A549 (cell line): Measurements from ENCODE around the gene RYR1. TPM values are rescaled to one million over a fixed set of nuclear protein-coding genes. Genes with fewer than 3 reads are reported as not detected.
A peak's percentile ranks its signal among the peaks of the same experiment; 100 is the strongest.

ENCODE experiments used
- ATAC-seq, 2 experiments: fragments of 200-7000 bp in 1 of 2; fragments of >200 bp in 1 of 2; cut with Nextera tagmentation in 1 of 2; cut with Tn5 transposase in 1 of 2; 3 replicates each; pipeline versions ENCODE4 v1.8.0 to v1.9.1; 2018 to 2020; ENCODE audit warnings: mild to moderate bottlenecking in 1 of 2, moderate library complexity in 1 of 2
- CTCF ChIA-PET: fragments of 300-600 bp; sonication (Branson Sonifier 250); formaldehyde crosslinking; extraction: SDS; loops from one replicate; lab custom pipeline; 2021; ENCODE audit warnings: antibody characterized with exemption, inconsistent platforms; lab: Yijun Ruan, JAX
- POLR2A ChIA-PET: fragments of 350-600 bp; formaldehyde crosslinking; extraction: SDS; loops from one replicate; lab custom pipeline; 2021; ENCODE audit warnings: antibody characterized with exemption, inconsistent platforms; lab: Yijun Ruan, JAX
- DNase-seq, 2 experiments: peaks; one replicate each; pipeline versions ENCODE4 v3.0.0 to v3.0.0-alpha.2; 2011 to 2016; ENCODE audit warnings: low read depth in 1 of 2, low spot score in 1 of 2
- FAIRE-seq: peaks from 2 replicates; lab custom pipeline; 2011; peaks lifted over from hg19 to GRCh38; lab: Jason Lieb, UNC
- H3K27ac ChIP-seq, 2 experiments: fragments of >200 bp; sonication (Bioruptor Twin); formaldehyde crosslinking; 3 replicates each; pipeline ENCODE4 v1.5.1; 2016 to 2017
- H3K4me1 ChIP-seq: fragments of >200 bp; sonication (Bioruptor Twin); formaldehyde crosslinking; 3 replicates; pipeline ENCODE4 v1.6.1; 2016
- H3K4me2 ChIP-seq: fragments of >200 bp; sonication (Bioruptor Twin); formaldehyde crosslinking; 3 replicates; pipeline ENCODE4 v1.6.1; 2016
- H3K4me3 ChIP-seq: fragments of >200 bp; sonication (Bioruptor Twin); formaldehyde crosslinking; 3 replicates; pipeline ENCODE4 v1.5.1; 2016
- H3K9me3 ChIP-seq: fragments of >200 bp; sonication (Bioruptor Twin); formaldehyde crosslinking; 3 replicates; pipeline ENCODE4 v1.6.1; 2016
- CBX2 ChIP-seq: fragments of 200-600 bp; sonication (generic); IDR thresholded peaks from 2 replicates; pipeline ENCODE4 v1.6.1; 2016; ENCODE audit warnings: low read depth, mild to moderate bottlenecking, borderline replicate concordance
- CTCF ChIP-seq: fragments of >200 bp; sonication (Bioruptor Twin); formaldehyde crosslinking; IDR thresholded peaks from 3 replicates; pipeline ENCODE4 v1.5.1; 2016
- E2F6 ChIP-seq: IDR thresholded peaks from 2 replicates; pipeline ENCODE4 v1.6.1; 2012; ENCODE audit warnings: low read depth, borderline replicate concordance
- ELK1 ChIP-seq: fragments of 150-350 bp; IDR thresholded peaks from 2 replicates; pipeline ENCODE4 v1.6.1; 2014; ENCODE audit warnings: low read depth, mild to moderate bottlenecking, low read length
- EP300 ChIP-seq, 2 experiments: fragments of >200 bp; sonication (Bioruptor Twin); formaldehyde crosslinking; IDR thresholded peaks; 2 replicates in 1 of 2; 3 replicates in 1 of 2; pipeline ENCODE4 v1.6.1; 2016 to 2017
- ESRRA ChIP-seq: fragments of 150-350 bp; IDR thresholded peaks from 2 replicates; pipeline ENCODE4 v1.6.1; 2014; ENCODE audit warnings: mild to moderate bottlenecking, low read length, borderline replicate concordance
- FOSB ChIP-seq: fragments of 250-450 bp; sonication (Bioruptor Pico); IDR thresholded peaks from 2 replicates; pipeline ENCODE4 v1.5.0; 2020; ENCODE audit warnings: mild to moderate bottlenecking, moderate library complexity
- FOSL2 ChIP-seq, 2 experiments: fragments of 450-650 bp in 1 of 2; fragments of >200 bp in 1 of 2; sonication (Bioruptor Twin) in 1 of 2; formaldehyde crosslinking; IDR thresholded peaks; 2 replicates each; pipeline versions ENCODE4 v1.5.0 to v1.6.1; 2016 to 2020; ENCODE audit warnings: mild to moderate bottlenecking in 1 of 2, moderate library complexity in 1 of 2
- FOXS1 ChIP-seq: fragments of 250-450 bp; sonication (Bioruptor Pico); IDR thresholded peaks from 2 replicates; pipeline ENCODE4 v1.5.0; 2020; ENCODE audit warnings: mild to moderate bottlenecking, moderate library complexity
- GATA3 ChIP-seq: IDR thresholded peaks from 2 replicates; pipeline ENCODE4 v1.6.1; 2012; ENCODE audit warnings: borderline replicate concordance
- HDAC2 ChIP-seq: fragments of 200-600 bp; sonication (generic); IDR thresholded peaks from 2 replicates; pipeline ENCODE4 v1.6.1; 2016
- HES2 ChIP-seq: fragments of >200 bp; sonication (Bioruptor Twin); formaldehyde crosslinking; IDR thresholded peaks from 2 replicates; pipeline ENCODE4 v1.6.1; 2016
- HEYL ChIP-seq: fragments of 250-450 bp; sonication (Bioruptor Pico); IDR thresholded peaks from 2 replicates; pipeline ENCODE4 v1.8.0; 2021; ENCODE audit warnings: mild to moderate bottlenecking, moderate library complexity
- HOXB5 ChIP-seq: fragments of 250-450 bp; sonication (Bioruptor Pico); IDR thresholded peaks from 2 replicates; pipeline ENCODE4 v1.5.0; 2020; ENCODE audit warnings: mild to moderate bottlenecking, moderate library complexity
- KDM5A ChIP-seq: fragments of 200-600 bp; sonication (generic); IDR thresholded peaks from 2 replicates; pipeline ENCODE4 v1.6.1; 2016; ENCODE audit warnings: antibody characterized with exemption, mild to moderate bottlenecking
- MAX ChIP-seq: IDR thresholded peaks from 2 replicates; pipeline ENCODE4 v1.6.1; 2012
- POLR2A ChIP-seq: IDR thresholded peaks from 2 replicates; pipeline ENCODE4 v1.6.1; 2012; ENCODE audit warnings: mild to moderate bottlenecking, low read length
- RAD21 ChIP-seq, 2 experiments: fragments of >200 bp in 1 of 2; sonication (Bioruptor Twin) in 1 of 2; formaldehyde crosslinking in 1 of 2; IDR thresholded peaks in 1 of 2; conservative IDR thresholded peaks in 1 of 2; 2 replicates in 1 of 2; 3 replicates in 1 of 2; pipeline ENCODE4 v1.6.1; 2012 to 2018; ENCODE audit warnings: inconsistent platforms in 1 of 2
- TFCP2L1 ChIP-seq: fragments of 250-450 bp; sonication (Bioruptor Pico); IDR thresholded peaks from 2 replicates; pipeline ENCODE4 v1.5.0; 2021; ENCODE audit warnings: mild to moderate bottlenecking
- USF2 ChIP-seq: fragments of 450-650 bp; IDR thresholded peaks from 2 replicates; pipeline ENCODE4 v1.6.1; 2014; ENCODE audit warnings: antibody characterized with exemption
- ZNF302 ChIP-seq: fragments of 250-450 bp; sonication (Bioruptor Pico); IDR thresholded peaks from 2 replicates; pipeline ENCODE4 v1.9.0; 2021; ENCODE audit warnings: inconsistent platforms, mild to moderate bottlenecking, moderate library complexity
- WGBS: methylation state at CpG from one replicate; pipeline ENCODE4 v1.1.6; 2017; ENCODE audit errors: missing lambda C conversion rate; 5-methylcytosine and 5-hydroxymethylcytosine counted together
- polyA plus RNA-seq, 4 experiments: library from polyadenylated mRNA; depleted of rRNA in 3 of 4; stranded (reverse); fragments of >200 nt; fragmentation: RNase III in 1 of 4; extraction: RNeasy Plus Mini Kit Qiagen cat#74134 plus additional on column Dnase treatment in 1 of 4; gene quantifications; 2 replicates in 3 of 4; 3 replicates in 1 of 4; pipeline ENCODE4 v1.2.3, GENCODE V29; 2011 to 2017

RYR1 gene
- polyA plus RNA-seq, 2 of the 4 experiments (the other 2 are of a cell fraction), result 1.4 to 3.1 TPM

GRCh38 chr19:38592940-38593339, 159.4 kb downstream of the RYR1 start:
- no peaks in the 10 kb centered on the region for H3K9me3 ChIP-seq
- H3K27ac ChIP-seq, result no peak overlapping the region
- 44% methylated on average over 6 of the region's 6 CpGs for WGBS
- H3K4me3 ChIP-seq, result no peak overlapping the region
- peak in 1 of 2 experiments; percentile 37; a peak in 2 of 6 replicates for ATAC-seq
- DNase-seq, result no peak
- FAIRE-seq, result peak; percentile 13
- 0 out of 3 replicates have a peak, but pooled peaks cover 5% of the 10 kb centered on the region for H3K4me1 ChIP-seq
- no peak for TF ChIP-seq USF2
- CTCF ChIA-PET, result interaction anchor here (0.7 to 5.5 kb wide), 12 partner anchors 9 to 190 kb away, joined by 3 to 17 read pairs (median 3); partner anchors contain the start of gene FAM98C
- POLR2A ChIA-PET, result no interaction called here
- H3K4me2 ChIP-seq, result no peak overlapping the region

GRCh38 chr19:38596057-38596981, 162.8 kb downstream of the RYR1 start:
- Histone ChIP-seq H3K27ac (peak overlapping the region; percentile 19 to 56; a peak in 4 of 6 replicates), H3K4me3 (peak overlapping the region; percentile 42), H3K4me2 (peak overlapping the region; percentile 83), H3K9me3 (no peaks in the 10 kb centered on the region), H3K4me1 (0 out of 3 replicates have a peak, but pooled peaks cover 5% of the 10 kb centered on the region)
- peak; percentile 81 for FAIRE-seq
- CTCF ChIA-PET, result interaction anchor here (0.5 to 5.5 kb wide), 14 partner anchors 10 to 334 kb away, joined by 3 to 17 read pairs (median 5); partner anchors contain the start of genes FAM98C, MRPS12 and SARS2
- POLR2A ChIA-PET, result interaction anchor here (1.8 kb wide), 1 partner anchor 22 kb away, joined by 13 read pairs; the partner anchor contains the start of gene EIF3K
- 18% methylated on average over 52 of the region's 55 CpGs for WGBS
- TF ChIP-seq POLR2A, result no peak
- peak; percentile 89 for TF ChIP-seq E2F6
- TF ChIP-seq MAX, result peak; percentile 92
- TF ChIP-seq EP300 (IDR thresholded peaks at IDR 0.05), result 0 out of 5 replicates have a peak, but pooled peaks of 1 of the 2 experiments have one; percentile 12
- no peak for TF ChIP-seq HEYL (CRISPR knock-in tag)
- TF ChIP-seq FOSB (CRISPR knock-in tag), result no peak
- ATAC-seq, result peak; percentile 84 to 89
- peak; percentile 84 to 90 for DNase-seq

GRCh38 chr19:38597075-38597474, 163.6 kb downstream of the RYR1 start:
- POLR2A ChIA-PET, result interaction anchor here (1.8 kb wide), 1 partner anchor 22 kb away, joined by 13 read pairs; the partner anchor contains the start of gene EIF3K
- Histone ChIP-seq H3K9me3 (no peaks in the 10 kb centered on the region), H3K4me1 (0 out of 3 replicates have a peak, but pooled peaks cover 5% of the 10 kb centered on the region), H3K4me3 (no peak overlapping the region), H3K27ac (no peak overlapping the region), H3K4me2 (no peak overlapping the region; the same call in 2 of the 3 replicates)
- ATAC-seq, result no peak
- DNase-seq, result no peak
- no peak for FAIRE-seq
- 82% methylated on average over 11 of the region's 11 CpGs for WGBS
- CTCF ChIA-PET, result interaction anchor here (0.5 to 5.5 kb wide), 8 partner anchors 9 to 330 kb away, joined by 3 to 17 read pairs (median 5); partner anchors contain the start of gene FAM98C
- no peak for TF ChIP-seq CTCF
- TF ChIP-seq HDAC2, result no peak
- TF ChIP-seq USF2, result no peak
- no peak for TF ChIP-seq FOSL2 (IDR thresholded peaks at IDR 0.05)
- no peak for TF ChIP-seq FOSL2 (CRISPR knock-in tag; IDR thresholded peaks at IDR 0.05)
- no peak for TF ChIP-seq ELK1
- no peak for TF ChIP-seq KDM5A
- TF ChIP-seq HES2, result no peak
- no peak for TF ChIP-seq CBX2
- TF ChIP-seq FOXS1 (CRISPR knock-in tag), result no peak
- no peak for TF ChIP-seq ZNF302 (CRISPR knock-in tag)
- TF ChIP-seq TFCP2L1 (CRISPR knock-in tag), result no peak
- TF ChIP-seq ESRRA, result no peak
- TF ChIP-seq RAD21 (conservative IDR thresholded peaks at IDR 0.05 in 1 of 2, IDR thresholded peaks at IDR 0.05 in 1 of 2), result no peak
- no peak for TF ChIP-seq GATA3
- no peak for TF ChIP-seq POLR2A
- TF ChIP-seq HOXB5 (CRISPR knock-in tag), result no peak
